Measurements from ENCODE around the gene KRTAP4-16.
"Not testable (repeated sequence)": the region's sequence is repeated elsewhere in the genome, so short reads cannot be mapped to it uniquely, and the experiment has no call there.

KRTAP4-16 gene

GRCh38 chr17:41116297-41116696, 14.3 kb upstream of the KRTAP4-16 start:
- no peak for DNase-seq (ENCODE audit: extremely low read depth, low read depth)
- no peak overlapping the region for H3K4me3 ChIP-seq (replicated peaks; ENCODE audit: low read depth, low read length)
- TF ChIP-seq CTCF (IDR thresholded peaks at IDR 0.05; ENCODE audit: low read depth, low read length, missing control alignments) = no peak

GRCh38 chr17:41111151-41111885, 9.3 kb upstream of the KRTAP4-16 start:
- DNase-seq (ENCODE audit: extremely low read depth, low read depth) = no peak
- no peak overlapping the region for H3K4me3 ChIP-seq (replicated peaks; ENCODE audit: low read depth, low read length)
- no peak for TF ChIP-seq CTCF (IDR thresholded peaks at IDR 0.05; ENCODE audit: low read depth, low read length, missing control alignments)

GRCh38 chr17:41108728-41109386, 6.8 kb upstream of the KRTAP4-16 start:
- not testable (repeated sequence) for H3K4me3 ChIP-seq (replicated peaks; ENCODE audit: low read depth, low read length); DNase-seq (ENCODE audit: extremely low read depth, low read depth)

GRCh38 chr17:41107941-41108450, 6.0 kb upstream of the KRTAP4-16 start:
- no peak overlapping the region for H3K4me3 ChIP-seq (replicated peaks; ENCODE audit: low read depth, low read length)
- TF ChIP-seq CTCF (IDR thresholded peaks at IDR 0.05; ENCODE audit: low read depth, low read length, missing control alignments) = no peak
- no peak for DNase-seq (ENCODE audit: extremely low read depth, low read depth)

- DNase-seq (ENCODE audit: extremely low read depth, low read depth); H3K4me3 ChIP-seq (replicated peaks; ENCODE audit: low read depth, low read length): not testable (repeated sequence)
Measured at GRCh38 chr17:41105347-41105746, 3.3 kb upstream of the KRTAP4-16 start, which contains the start of gene KRTAP4-9. TSS of gene KRTAP4-9 (plus strand) at chr17:41105389. CDS start at chr17:41105389, 0 bp downstream.

GRCh38 chr17:41104386-41105038, 2.5 kb upstream of the KRTAP4-16 start:
- not testable (repeated sequence) for DNase-seq (ENCODE audit: extremely low read depth, low read depth); H3K4me3 ChIP-seq (replicated peaks; ENCODE audit: low read depth, low read length)

- H3K4me3 ChIP-seq (replicated peaks; ENCODE audit: low read depth, low read length) = no peak overlapping the region
- TF ChIP-seq CTCF (IDR thresholded peaks at IDR 0.05; ENCODE audit: low read depth, low read length, missing control alignments) = no peak
- no peak for DNase-seq (ENCODE audit: extremely low read depth, low read depth)
Measured at GRCh38 chr17:41103896-41104295, 1.9 kb upstream of the KRTAP4-16 start.

GRCh38 chr17:41099682-41100480, 2.1 kb downstream of the KRTAP4-16 start:
- peak; percentile 95 for DNase-seq (ENCODE audit: extremely low read depth, low read depth)
- not testable (repeated sequence) for H3K4me3 ChIP-seq (replicated peaks; ENCODE audit: low read depth, low read length)
